WERI-Rb-1 (cell line): Measurements from ENCODE around the gene ZNF573.
"Not testable (repeated sequence)": the region's sequence is repeated elsewhere in the genome, so short reads cannot be mapped to it uniquely, and the experiment has no call there.

ENCODE experiments used
- DNase-seq: peaks from one replicate; pipeline ENCODE4 v3.0.0-alpha.2; 2020
- H3K27ac ChIP-seq: fragments of 250-450 bp; sonication (Bioruptor Pico); 2 replicates; pipeline ENCODE4 v1.5.1; 2020; ENCODE audit warnings: mild to moderate bottlenecking, moderate library complexity
- H3K27me3 ChIP-seq: fragments of 250-450 bp; sonication (Bioruptor Pico); 2 replicates; pipeline ENCODE4 v1.5.1; 2021; ENCODE audit warnings: mild to moderate bottlenecking, low read depth, moderate library complexity; ENCODE audit not compliant: insufficient read depth, severe bottlenecking
- H3K36me3 ChIP-seq: fragments of 250-450 bp; sonication (Bioruptor Pico); 2 replicates; pipeline ENCODE4 v1.5.1; 2020; ENCODE audit warnings: mild to moderate bottlenecking, moderate library complexity
- H3K4me3 ChIP-seq: 2 replicates; pipeline ENCODE4 v1.5.1; 2011; ENCODE audit warnings: low read depth, mild to moderate bottlenecking, control low read depth, low read length
- H3K9me3 ChIP-seq: fragments of 250-450 bp; sonication (Bioruptor Pico); 2 replicates; pipeline ENCODE4 v1.5.1; 2021; ENCODE audit warnings: mild to moderate bottlenecking, moderate library complexity; ENCODE audit not compliant: severe bottlenecking
- TF ChIP-seq, protein P1 (sequence below): IDR thresholded peaks from 2 replicates; pipeline ENCODE4 v1.5.1; 2011; ENCODE audit warnings: low read depth, mild to moderate bottlenecking, control low read depth, inconsistent platforms, low read length

Gene ZNF573

DNA sequence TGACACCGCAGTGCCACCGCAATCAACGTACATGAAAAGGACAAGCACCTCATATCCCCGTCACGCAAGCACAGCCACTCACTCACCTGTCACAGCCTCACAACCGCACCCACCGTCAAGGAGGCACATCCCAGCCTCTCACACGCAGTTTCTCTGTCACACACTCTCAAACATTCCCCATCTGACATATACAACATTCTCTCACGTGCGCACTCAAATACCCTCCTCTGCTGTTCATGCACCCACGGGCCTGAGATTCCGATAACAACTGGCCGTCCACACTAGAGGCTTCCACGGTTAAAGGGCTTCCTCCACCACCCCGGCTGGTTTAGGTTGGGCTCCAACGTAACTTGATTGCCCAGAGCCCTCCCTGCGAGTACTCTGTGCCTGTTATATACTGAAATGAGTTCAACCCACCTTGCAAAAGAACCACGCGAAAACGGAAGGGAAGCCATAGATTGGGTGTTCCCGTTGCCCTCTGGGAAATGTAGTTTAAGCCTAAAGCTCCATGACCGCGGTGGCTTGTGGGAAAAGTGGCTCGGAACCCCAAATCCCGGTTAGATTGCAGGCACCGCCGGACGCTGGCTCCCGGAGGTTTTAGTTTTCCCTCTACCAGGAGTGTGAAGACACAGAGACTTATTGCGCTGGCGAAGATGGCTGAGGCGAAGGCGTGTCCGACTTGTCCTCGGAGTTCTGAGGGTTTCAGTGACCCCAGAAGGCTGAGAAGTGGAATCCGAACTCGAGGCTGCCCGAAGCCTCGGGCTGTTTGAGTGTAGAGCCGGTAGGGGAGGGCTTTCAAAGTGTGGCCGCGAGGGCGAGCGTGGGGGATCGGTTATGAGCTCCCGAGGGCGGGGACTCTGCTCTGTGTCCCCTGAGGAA, at the start of gene ZNF573:
Gene ZNF573, minus strand, starts transcription at position 460 of the 879 bp plus-strand sequence. CDS start 5,857 bp downstream, outside the sequence.
- Histone ChIP-seq H3K27ac (peak within 1 kb of the TSS; percentile 75), H3K4me3 (peak within 1 kb of the TSS; percentile 70), H3K36me3 (no peaks in the 10 kb centered on the region; the same call in 1 of the 2 replicates), H3K9me3 (no peaks in the 10 kb centered on the region), H3K27me3 (no peaks in the 10 kb centered on the region)
- TF ChIP-seq, protein P1, sequence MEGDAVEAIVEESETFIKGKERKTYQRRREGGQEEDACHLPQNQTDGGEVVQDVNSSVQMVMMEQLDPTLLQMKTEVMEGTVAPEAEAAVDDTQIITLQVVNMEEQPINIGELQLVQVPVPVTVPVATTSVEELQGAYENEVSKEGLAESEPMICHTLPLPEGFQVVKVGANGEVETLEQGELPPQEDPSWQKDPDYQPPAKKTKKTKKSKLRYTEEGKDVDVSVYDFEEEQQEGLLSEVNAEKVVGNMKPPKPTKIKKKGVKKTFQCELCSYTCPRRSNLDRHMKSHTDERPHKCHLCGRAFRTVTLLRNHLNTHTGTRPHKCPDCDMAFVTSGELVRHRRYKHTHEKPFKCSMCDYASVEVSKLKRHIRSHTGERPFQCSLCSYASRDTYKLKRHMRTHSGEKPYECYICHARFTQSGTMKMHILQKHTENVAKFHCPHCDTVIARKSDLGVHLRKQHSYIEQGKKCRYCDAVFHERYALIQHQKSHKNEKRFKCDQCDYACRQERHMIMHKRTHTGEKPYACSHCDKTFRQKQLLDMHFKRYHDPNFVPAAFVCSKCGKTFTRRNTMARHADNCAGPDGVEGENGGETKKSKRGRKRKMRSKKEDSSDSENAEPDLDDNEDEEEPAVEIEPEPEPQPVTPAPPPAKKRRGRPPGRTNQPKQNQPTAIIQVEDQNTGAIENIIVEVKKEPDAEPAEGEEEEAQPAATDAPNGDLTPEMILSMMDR: no peak
- peak; percentile 88 for DNase-seq

DNA sequence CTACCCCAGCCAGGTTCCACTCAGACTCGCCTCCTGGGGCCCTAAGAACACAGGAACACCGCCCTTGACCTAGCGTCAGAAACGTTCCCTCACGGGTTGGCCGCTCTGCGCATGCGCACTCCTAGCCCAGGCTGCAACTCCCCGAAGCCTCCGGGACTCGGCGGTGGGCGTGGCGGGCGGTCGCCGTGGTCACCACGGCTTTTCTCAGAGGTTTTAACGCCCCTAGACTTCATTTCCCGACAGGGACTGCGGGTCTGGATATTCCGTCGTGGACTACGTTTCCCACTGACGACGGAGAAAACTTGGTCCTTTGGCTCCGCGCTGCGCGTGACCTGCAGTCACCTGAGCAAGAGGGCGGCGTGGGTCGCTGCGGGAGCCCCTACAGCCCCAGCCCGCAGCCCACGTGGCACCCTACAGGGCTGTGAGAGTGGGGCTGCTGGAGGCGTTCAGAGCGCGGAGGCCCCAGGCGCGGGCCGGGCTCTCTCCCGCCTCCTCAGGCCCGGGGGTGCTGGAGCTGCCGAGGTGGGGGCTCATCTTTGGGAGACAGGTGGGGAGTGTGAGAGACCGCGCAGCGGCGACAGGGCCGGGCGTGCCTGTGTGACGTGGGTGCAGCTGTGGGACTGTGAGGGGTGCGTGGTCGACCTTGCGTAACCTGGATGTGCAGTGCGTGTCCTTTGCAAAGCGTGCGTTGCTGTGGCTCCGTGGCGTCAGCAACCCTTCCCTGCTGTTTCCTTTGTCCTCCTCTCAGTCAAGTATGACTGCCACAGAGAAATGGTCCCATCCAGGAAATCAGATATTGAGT, 38.0 kb upstream of the ZNF573 start:
- H3K36me3 ChIP-seq: peaks cover 26% of the 10 kb centered on the region
- H3K9me3 ChIP-seq: peaks cover 8% of the 10 kb centered on the region
- DNase-seq: peak; percentile 96
- H3K4me3 ChIP-seq: peak overlapping the region; percentile 91
- peak overlapping the region; percentile 73 for H3K27ac ChIP-seq
- TF ChIP-seq, protein P1: no peak
- no peaks in the 10 kb centered on the region for H3K27me3 ChIP-seq

DNA sequence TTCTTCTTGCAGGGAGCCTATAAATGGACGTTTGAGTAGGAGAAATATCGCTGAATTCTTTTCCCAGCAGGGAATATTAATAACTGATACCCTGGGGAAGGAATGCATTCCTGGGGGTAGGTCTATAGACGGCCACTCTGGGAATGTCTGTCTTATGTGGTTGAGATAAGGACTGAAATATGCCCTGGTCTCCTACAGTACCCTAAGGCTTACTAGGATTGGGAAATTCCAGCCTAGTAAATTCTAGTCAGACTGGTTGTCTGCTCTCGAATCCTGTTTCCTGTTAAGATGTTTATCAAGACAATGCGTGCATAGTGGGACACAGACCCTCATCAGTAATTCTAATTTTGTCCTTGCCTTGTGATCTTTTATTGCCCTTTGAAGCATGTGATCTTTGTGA, 36.2 kb upstream of the ZNF573 start:
- H3K4me3 ChIP-seq, H3K27me3 ChIP-seq, H3K9me3 ChIP-seq: not testable (repeated sequence)

DNA sequence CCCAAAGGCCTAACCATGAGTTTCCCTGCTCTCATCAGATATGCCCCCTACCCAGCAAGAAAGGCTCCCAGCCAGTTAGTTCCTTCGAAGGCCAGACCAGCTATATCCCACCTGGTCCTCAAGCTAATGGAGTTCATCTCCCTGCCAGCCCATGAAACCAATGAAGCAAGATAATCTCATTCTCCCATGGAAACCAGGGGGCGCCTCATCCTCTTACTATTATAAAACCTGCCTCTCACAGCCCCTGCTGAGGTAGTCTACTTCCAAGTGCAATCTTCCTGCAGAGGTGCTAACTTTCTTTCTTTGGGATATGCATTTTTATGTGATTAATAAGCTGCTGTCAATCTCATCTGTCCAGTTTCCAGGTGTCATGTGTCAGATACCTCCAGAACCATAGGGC, 34.0 kb upstream of the ZNF573 start:
- no peak overlapping the region for H3K27ac ChIP-seq
- H3K36me3 ChIP-seq: no peaks in the 10 kb centered on the region; the same call in 1 of the 2 replicates
- no peaks in the 10 kb centered on the region for H3K27me3 ChIP-seq
- no peak for DNase-seq
- no peak overlapping the region for H3K4me3 ChIP-seq
- TF ChIP-seq, protein P1: no peak
- peaks cover 8% of the 10 kb centered on the region for H3K9me3 ChIP-seq

More for the DNA sequence above, 36.2 kb upstream of the ZNF573 start:
- H3K36me3 ChIP-seq: peaks cover 11% of the 10 kb centered on the region
- H3K27ac ChIP-seq, DNase-seq: not testable (repeated sequence)

DNA sequence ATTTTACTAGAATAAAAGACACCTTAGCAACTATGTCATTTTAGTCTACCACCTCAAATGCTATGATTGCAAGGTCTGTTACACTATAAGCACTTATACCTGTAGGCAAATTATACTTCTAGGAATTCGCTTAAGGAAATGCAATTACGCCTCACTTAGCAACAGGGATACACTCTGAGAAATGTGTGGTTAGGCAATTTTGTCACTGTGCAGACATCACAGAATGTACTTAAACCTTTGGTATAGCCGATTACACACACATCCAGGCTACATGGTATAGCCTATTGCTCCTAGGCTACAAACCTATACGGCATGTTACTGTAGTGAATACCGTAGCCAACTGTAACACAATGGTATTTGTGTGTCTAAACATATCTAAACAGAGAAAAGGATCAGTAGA, 30.0 kb upstream of the ZNF573 start:
- no peaks in the 10 kb centered on the region for H3K27me3 ChIP-seq

More for the DNA sequence above, 30.0 kb upstream of the ZNF573 start:
- H3K36me3 ChIP-seq: no peaks in the 10 kb centered on the region; the same call in 1 of the 2 replicates
- no peak for DNase-seq
- H3K9me3 ChIP-seq: peaks cover 12% of the 10 kb centered on the region
- no peak overlapping the region for H3K4me3 ChIP-seq
- TF ChIP-seq, protein P1: no peak
- no peak overlapping the region for H3K27ac ChIP-seq
